Small intestine (tissue), 7 donors: ENCODE measurements around the gene HS3ST2. TPM values are rescaled to one million over a fixed set of nuclear protein-coding genes. Genes with fewer than 3 reads are reported as not detected.

Source experiments
- DNase-seq, 2 donors: peaks; one replicate each; pipeline versions ENCODE4 v3.0.0 to v3.0.0-alpha.2; 2013
- FAIRE-seq: peaks from 2 replicates; lab custom pipeline; 2012; peaks lifted over from hg19 to GRCh38; lab: Jason Lieb, UNC
- H3K27ac ChIP-seq, 3 donors: one replicate each; pipeline ENCODE4 v1.5.1; 2013; ENCODE audit warnings: low read length in 2 of 3, mild to moderate bottlenecking in 2 of 3, control low read depth in 1 of 3, inconsistent platforms in 1 of 3, low read depth in 1 of 3, moderate library complexity in 1 of 3
- H3K27me3 ChIP-seq, 3 donors: one replicate each; pipeline ENCODE4 v1.6.1; 2013; ENCODE audit warnings: low read length in 3 of 3, inconsistent platforms in 1 of 3; ENCODE audit not compliant: control insufficient read depth in 3 of 3, insufficient read depth in 3 of 3
- H3K36me3 ChIP-seq, 3 donors: one replicate each; pipeline ENCODE4 v1.6.1; 2013; ENCODE audit warnings: low read length in 3 of 3, inconsistent platforms in 1 of 3, low read depth in 1 of 3, mild to moderate bottlenecking in 1 of 3, moderate library complexity in 1 of 3; ENCODE audit not compliant: control insufficient read depth in 3 of 3, insufficient read depth in 2 of 3
- H3K4me1 ChIP-seq, 3 donors: one replicate each; pipeline ENCODE4 v1.6.1; 2013; ENCODE audit warnings: low read length in 2 of 3, inconsistent platforms in 1 of 3, low read depth in 1 of 3, mild to moderate bottlenecking in 1 of 3, moderate library complexity in 1 of 3; ENCODE audit not compliant: control insufficient read depth in 3 of 3, insufficient read depth in 2 of 3
- H3K4me3 ChIP-seq, 3 donors: one replicate each; pipeline ENCODE4 v1.5.1; 2013; ENCODE audit warnings: low read length in 3 of 3, control low read depth in 1 of 3, inconsistent platforms in 1 of 3, low read depth in 1 of 3, mild to moderate bottlenecking in 1 of 3, moderate library complexity in 1 of 3
- H3K9me3 ChIP-seq, 2 donors: one replicate each; pipeline ENCODE4 v1.6.1; 2013; ENCODE audit warnings: low read depth in 1 of 2, low read length in 1 of 2; ENCODE audit not compliant: control insufficient read depth in 2 of 2, insufficient read depth in 1 of 2
- WGBS, 3 donors: extraction: QIAGEN DNeasy Blood & Tissue Kit; methylation state at CpG; one replicate each; pipeline ENCODE4 v1.1.7; 2013; 5-methylcytosine and 5-hydroxymethylcytosine counted together
- polyA plus RNA-seq, 4 donors: library from polyadenylated mRNA; stranded (reverse) in 3 of 4; unstranded in 1 of 4; fragments of 200-250 nt in 3 of 4; fragments of 120-200 nt in 1 of 4; gene quantifications; one replicate each; pipeline versions ENCODE4 v1.2.1 to v1.2.3, GENCODE V29; 2013
- donor health status: healthy with polysubstance abuse.
- donor health status: control.
- donor health status: control.
- donor health status: Bipolar disorder and iron deficiency.
- donor health status: healthy.

HS3ST2 gene
- polyA plus RNA-seq, 4 donors = 0.28 TPM; not detected in 3

GRCh38 chr16:22799113-22799512, 14.8 kb upstream of the HS3ST2 start:
- no peak for FAIRE-seq
- Histone ChIP-seq H3K4me1 (no peaks in the 10 kb centered on the region), H3K4me3 (no peak overlapping the region), H3K9me3 (peaks cover 0 to 3% of the 10 kb centered on the region in 2 donors), H3K27me3 (peaks cover 0 to 4% (median 0%) of the 10 kb centered on the region in 3 donors), H3K27ac (no peak overlapping the region), H3K36me3 (no peaks in the 10 kb centered on the region)
- no peak for DNase-seq
- 69 to 74% (median 69%) methylated on average over 2 of the region's 2 CpGs for WGBS, 3 donors

GRCh38 chr16:22804893-22805292, 9.1 kb upstream of the HS3ST2 start:
- Histone ChIP-seq H3K36me3 (no peaks in the 10 kb centered on the region), H3K9me3 (no peaks in the 10 kb centered on the region), H3K27ac (no peak overlapping the region), H3K4me1 (no peaks in the 10 kb centered on the region), H3K4me3 (no peak overlapping the region), H3K27me3 (peaks cover 0 to 5% (median 0%) of the 10 kb centered on the region in 3 donors)
- 75 to 79% (median 77%) methylated on average over 5 of the region's 5 CpGs for WGBS, 3 donors
- no peak for DNase-seq
- FAIRE-seq = no peak

GRCh38 chr16:22805326-22805725, 8.6 kb upstream of the HS3ST2 start:
- no peak overlapping the region for H3K4me3 ChIP-seq
- DNase-seq (no peak), FAIRE-seq (no peak)
- no peaks in the 10 kb centered on the region for H3K36me3 ChIP-seq
- no peak overlapping the region for H3K27ac ChIP-seq
- no peaks in the 10 kb centered on the region for H3K9me3 ChIP-seq
- no peaks in the 10 kb centered on the region for H3K4me1 ChIP-seq
- peaks cover 0 to 5% (median 0%) of the 10 kb centered on the region in 3 donors for H3K27me3 ChIP-seq

- Histone ChIP-seq H3K9me3 (no peaks in the 10 kb centered on the region), H3K36me3 (no peaks in the 10 kb centered on the region), H3K4me1 (no peaks in the 10 kb centered on the region), H3K27ac (no peak overlapping the region), H3K4me3 (no peak overlapping the region), H3K27me3 (peaks cover 0 to 5% (median 0%) of the 10 kb centered on the region in 3 donors)
- WGBS, 3 donors = 81 to 83% (median 82%) methylated on average over 8 of the region's 8 CpGs
- FAIRE-seq (no peak), DNase-seq (no peak)
These were observed 7.2 kb upstream of the HS3ST2 start for GRCh38 chr16:22806811-22807210.

GRCh38 chr16:22810226-22810625, 3.7 kb upstream of the HS3ST2 start:
- H3K4me3 ChIP-seq = no peak overlapping the region
- no peaks in the 10 kb centered on the region for H3K9me3 ChIP-seq
- no peak for DNase-seq
- no peak overlapping the region for H3K27ac ChIP-seq
- H3K36me3 ChIP-seq = no peaks in the 10 kb centered on the region
- peaks cover 14 to 19% (median 18%) of the 10 kb centered on the region in 3 donors for H3K27me3 ChIP-seq
- no peak for FAIRE-seq
- no peaks in the 10 kb centered on the region for H3K4me1 ChIP-seq

- FAIRE-seq = no peak
- Histone ChIP-seq H3K27me3 (peaks cover 19 to 26% (median 20%) of the 10 kb centered on the region in 3 donors), H3K27ac (no peak overlapping the region), H3K4me3 (no peak overlapping the region), H3K9me3 (no peaks in the 10 kb centered on the region), H3K4me1 (no peaks in the 10 kb centered on the region), H3K36me3 (no peaks in the 10 kb centered on the region)
- peak in 1 of 2 donors; percentile 55 for DNase-seq
- WGBS, 3 donors = 3 to 7% (median 6%) methylated on average over 56 to 59 of the region's 59 CpGs
These were observed 577 bp upstream of the HS3ST2 start for GRCh38 chr16:22813223-22813947.

GRCh38 chr16:22814711-22815105, 746 bp downstream of the HS3ST2 start:
- Histone ChIP-seq H3K4me3 (no peak overlapping the region), H3K36me3 (no peaks in the 10 kb centered on the region), H3K27ac (no peak overlapping the region), H3K27me3 (peaks cover 19 to 26% (median 20%) of the 10 kb centered on the region in 3 donors), H3K4me1 (no peaks in the 10 kb centered on the region), H3K9me3 (no peaks in the 10 kb centered on the region)
- DNase-seq = no peak
- no peak for FAIRE-seq
- 5 to 10% (median 8%) methylated on average over 34 to 41 of the region's 41 CpGs for WGBS, 3 donors

- peaks cover 19 to 26% (median 20%) of the 10 kb centered on the region in 3 donors for H3K27me3 ChIP-seq
- FAIRE-seq (no peak), DNase-seq (no peak)
- H3K36me3 ChIP-seq = no peaks in the 10 kb centered on the region
- H3K4me3 ChIP-seq = no peak overlapping the region
- H3K27ac ChIP-seq = no peak overlapping the region
- H3K9me3 ChIP-seq = no peaks in the 10 kb centered on the region
- WGBS, 3 donors = 52 to 64% (median 59%) methylated on average over 5 of the region's 5 CpGs
- no peaks in the 10 kb centered on the region for H3K4me1 ChIP-seq
These were observed 1.9 kb downstream of the HS3ST2 start for GRCh38 chr16:22815863-22816262.

GRCh38 chr16:22816475-22816874, 2.5 kb downstream of the HS3ST2 start:
- no peak overlapping the region for H3K4me3 ChIP-seq
- no peak overlapping the region for H3K27ac ChIP-seq
- FAIRE-seq (no peak), DNase-seq (no peak)
- H3K9me3 ChIP-seq = no peaks in the 10 kb centered on the region
- no peaks in the 10 kb centered on the region for H3K36me3 ChIP-seq
- WGBS, 3 donors = 70 to 73% (median 72%) methylated on average over 6 of the region's 6 CpGs
- H3K27me3 ChIP-seq = peaks cover 19 to 26% (median 20%) of the 10 kb centered on the region in 3 donors
- H3K4me1 ChIP-seq = no peaks in the 10 kb centered on the region
